IMR-90 (cell line): ENCODE measurements around the gene AGAP6. TPM values are rescaled to one million over a fixed set of nuclear protein-coding genes. Genes with fewer than 3 reads are reported as not detected.
"Not testable (repeated sequence)": the region's sequence is repeated elsewhere in the genome, so short reads cannot be mapped to it uniquely, and the experiment has no call there.

ENCODE experiments used
- ATAC-seq: fragments of 200-7000 bp; cut with Tn5 transposase; 2 replicates; pipeline ENCODE4 v1.9.1; 2020; ENCODE audit warnings: low read depth, mild to moderate bottlenecking, moderate library complexity
- BruUV-seq: library from RNA; stranded (reverse); fragments of 400-500 nt; replicated peaks from 2 replicates; lab custom pipeline; 2021; lab: Mats Ljungman, UMichigan
- CTCF ChIA-PET: fragments of 300-600 bp; formaldehyde crosslinking; extraction: SDS; loops from one replicate; lab custom pipeline; 2021; ENCODE audit warnings: antibody characterized with exemption; lab: Yijun Ruan, JAX
- POLR2A ChIA-PET: fragments of 300-600 bp; sonication (Branson Sonifier 250); formaldehyde crosslinking; loops from one replicate; lab custom pipeline; 2022; ENCODE audit warnings: antibody characterized with exemption; ENCODE audit not compliant: unreplicated experiment; lab: Charles Lee
- DNase-seq: peaks from one replicate; pipeline ENCODE4 v3.0.0; 2013
- H2AFZ ChIP-seq: replicated peaks from 2 replicates; pipeline ENCODE3; 2013; ENCODE audit warnings: low read length, mild to moderate bottlenecking; ENCODE audit not compliant: poor library complexity
- H2AK5ac ChIP-seq: 2 replicates; pipeline ENCODE4 v1.6.1; 2013; ENCODE audit warnings: low read depth, low read length, inconsistent platforms
- H2AK9ac ChIP-seq: replicated peaks from 2 replicates; pipeline ENCODE3; 2013; ENCODE audit warnings: mild to moderate bottlenecking, low read depth, low read length, moderate library complexity; ENCODE audit not compliant: poor library complexity
- H2BK120ac ChIP-seq: 2 replicates; pipeline ENCODE4 v1.6.1; 2013; ENCODE audit warnings: low read depth, low read length, inconsistent platforms
- H2BK15ac ChIP-seq: 3 replicates; pipeline ENCODE4 v1.6.1; 2013; ENCODE audit warnings: low read depth, low read length, inconsistent platforms
- H2BK20ac ChIP-seq: 2 replicates; pipeline ENCODE4 v1.6.1; 2013; ENCODE audit warnings: low read depth, mild to moderate bottlenecking, inconsistent platforms, low read length, moderate library complexity
- H2BK5ac ChIP-seq: 2 replicates; pipeline ENCODE4 v1.6.1; 2013; ENCODE audit warnings: mild to moderate bottlenecking, low read depth, low read length, inconsistent platforms; ENCODE audit not compliant: poor library complexity, severe bottlenecking
- H3K14ac ChIP-seq: replicated peaks from 2 replicates; pipeline ENCODE4 v1.6.1; 2013; ENCODE audit warnings: low read depth, low read length, inconsistent platforms
- H3K18ac ChIP-seq: 2 replicates; pipeline ENCODE4 v1.6.1; 2013; ENCODE audit warnings: low read depth, low read length, control low read depth
- H3K23ac ChIP-seq: 2 replicates; pipeline ENCODE4 v1.6.1; 2013; ENCODE audit warnings: low read depth, low read length, inconsistent platforms
- H3K27ac ChIP-seq: 2 replicates; pipeline ENCODE4 v1.5.1; 2013; ENCODE audit warnings: mild to moderate bottlenecking, control low read depth, low read length; ENCODE audit not compliant: insufficient read depth
- H3K27me3 ChIP-seq: 2 replicates; pipeline ENCODE4 v1.6.1; 2013; ENCODE audit warnings: low read length; ENCODE audit not compliant: control insufficient read depth, insufficient read depth
- H3K36me3 ChIP-seq: 2 replicates; pipeline ENCODE4 v1.6.1; 2013; ENCODE audit warnings: low read length, mixed read lengths; ENCODE audit not compliant: control insufficient read depth, insufficient read depth
- H3K4ac ChIP-seq: 2 replicates; pipeline ENCODE4 v1.6.1; 2013; ENCODE audit warnings: low read depth, low read length, inconsistent platforms
- H3K4me1 ChIP-seq: 2 replicates; pipeline ENCODE4 v1.6.1; 2013; ENCODE audit warnings: low read length, mixed read lengths; ENCODE audit not compliant: control insufficient read depth, insufficient read depth
- H3K4me2 ChIP-seq: 2 replicates; pipeline ENCODE4 v1.6.1; 2013; ENCODE audit warnings: low read depth, mild to moderate bottlenecking, control low read depth, low read length, moderate library complexity
- H3K4me3 ChIP-seq: 2 replicates; pipeline ENCODE4 v1.5.1; 2013; ENCODE audit warnings: low read depth, mild to moderate bottlenecking, control low read depth, low read length, moderate library complexity; ENCODE audit not compliant: insufficient read depth
- H3K56ac ChIP-seq: 2 replicates; pipeline ENCODE4 v1.6.1; 2013; ENCODE audit warnings: low read length, inconsistent platforms; ENCODE audit not compliant: insufficient read depth; ENCODE audit errors: extremely low read depth
- H3K79me1 ChIP-seq, 2 experiments: 2 replicates each; pipeline ENCODE4 v1.6.1; 2013; ENCODE audit warnings: low read length in 2 of 2, inconsistent platforms in 1 of 2, low read depth in 1 of 2
- H3K9ac ChIP-seq: 2 replicates; pipeline ENCODE4 v1.6.1; 2013; ENCODE audit warnings: low read depth, low read length, control low read depth
- H3K9me1 ChIP-seq: 2 replicates; pipeline ENCODE4 v1.6.1; 2013; ENCODE audit warnings: low read length, inconsistent platforms; ENCODE audit not compliant: insufficient read depth
- H3K9me3 ChIP-seq: 2 replicates; pipeline ENCODE4 v1.6.1; 2013; ENCODE audit warnings: low read length; ENCODE audit not compliant: control insufficient read depth, insufficient read depth
- H4K20me1 ChIP-seq: 2 replicates; pipeline ENCODE4 v1.6.1; 2013; ENCODE audit warnings: low read length, inconsistent platforms; ENCODE audit not compliant: insufficient read depth
- H4K5ac ChIP-seq: 2 replicates; pipeline ENCODE4 v1.6.1; 2013; ENCODE audit warnings: mild to moderate bottlenecking, low read depth, low read length, control low read depth
- H4K8ac ChIP-seq, 2 experiments: 2 replicates each; pipeline ENCODE4 v1.6.1; 2013; ENCODE audit warnings: low read depth in 2 of 2, low read length in 2 of 2, control low read depth in 1 of 2, inconsistent platforms in 1 of 2
- H4K91ac ChIP-seq: 2 replicates; pipeline ENCODE4 v1.6.1; 2013; ENCODE audit warnings: low read depth, low read length, inconsistent platforms; ENCODE audit not compliant: insufficient read depth
- WGBS, 2 experiments: methylation state at CpG; one replicate each; pipeline versions ENCODE4 v1.1.5 to v1.1.7; 2013; ENCODE audit warnings: missing lambda C conversion rate in 2 of 2; ENCODE audit not compliant: insufficient read length in 1 of 2; ENCODE audit errors: extremely low coverage in 2 of 2; 5-methylcytosine and 5-hydroxymethylcytosine counted together
- dilution Hi-C: fragments of 300-500 bp; cut with HindIII; formaldehyde crosslinking; loops from one replicate; pipeline ENCODE4 v1.14.3; 2018; ENCODE audit warnings: low sequenced_read_pairs; ENCODE audit not compliant: unreplicated experiment
- in situ Hi-C: fragments of 300-500 bp; cut with MboI; formaldehyde crosslinking; loops from 3 replicates; pipeline ENCODE4 v1.14.3; 2019; ENCODE audit warnings: low sequenced_read_pairs, inconsistent platforms, mixed read lengths
- intact Hi-C: fragments of 100-400 bp; cut with micrococcal nuclease; formaldehyde crosslinking; loops from 2 replicates; pipeline ENCODE4 v1.10.0; 2022
- polyA plus RNA-seq, 3 experiments: library from polyadenylated mRNA; depleted of rRNA; stranded (reverse); fragments of >200 nt; gene quantifications; 2 replicates each; pipeline ENCODE4 v1.2.3, GENCODE V29; 2012; ENCODE audit warnings: low replicate concordance in 1 of 3
- total RNA-seq: library from RNA; depleted of rRNA; stranded (reverse); fragments of >200 nt; gene quantifications from 2 replicates; pipeline ENCODE4 v1.2.3, GENCODE V29; 2012

AGAP6 gene
- total and polyA plus RNA-seq, 2 of the 4 experiments (the other 2 are of a cell fraction) = 2.3 to 13.6 TPM

DNA sequence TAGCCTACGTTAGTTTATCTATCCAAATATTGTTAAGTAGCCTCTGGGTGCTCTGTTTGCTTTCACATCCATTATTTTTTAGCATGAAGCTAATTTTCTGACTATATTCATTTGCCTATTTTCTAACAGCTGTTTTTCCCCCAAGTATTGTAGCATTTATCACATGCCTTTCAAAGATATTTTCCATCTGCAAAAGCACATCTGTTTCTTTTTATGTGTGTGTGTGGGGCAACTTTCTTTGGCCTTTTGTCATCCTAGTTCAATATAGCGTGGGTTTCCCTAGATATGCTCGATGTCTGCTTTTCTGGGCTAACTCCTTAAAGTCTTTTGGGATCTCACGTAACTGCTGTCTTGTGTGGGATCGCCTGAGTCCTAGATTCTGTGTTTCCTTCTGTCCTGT is 7.1 kb downstream of the AGAP6 start:
- H3K79me1 ChIP-seq, in situ Hi-C loops, ATAC-seq, H3K4ac ChIP-seq, H3K27me3 ChIP-seq, H3K4me2 ChIP-seq, H2BK15ac ChIP-seq, H4K8ac ChIP-seq, H4K20me1 ChIP-seq, H2BK20ac ChIP-seq, dilution Hi-C loops, DNase-seq, H2AK9ac ChIP-seq, H2BK120ac ChIP-seq, H4K5ac ChIP-seq, H3K14ac ChIP-seq, H3K9me3 ChIP-seq, H3K36me3 ChIP-seq, CTCF ChIA-PET, H4K91ac ChIP-seq, H3K23ac ChIP-seq, H2AFZ ChIP-seq, BruUV-seq, H2BK5ac ChIP-seq, H3K9me1 ChIP-seq, POLR2A ChIA-PET, H3K4me1 ChIP-seq, H3K9ac ChIP-seq, intact Hi-C loops, H3K18ac ChIP-seq, H2AK5ac ChIP-seq, H3K4me3 ChIP-seq, H3K56ac ChIP-seq, H3K27ac ChIP-seq: not testable (repeated sequence)
- WGBS, 2 experiments = no CpG with 5 or more reads among the region's 5 CpGs

DNA sequence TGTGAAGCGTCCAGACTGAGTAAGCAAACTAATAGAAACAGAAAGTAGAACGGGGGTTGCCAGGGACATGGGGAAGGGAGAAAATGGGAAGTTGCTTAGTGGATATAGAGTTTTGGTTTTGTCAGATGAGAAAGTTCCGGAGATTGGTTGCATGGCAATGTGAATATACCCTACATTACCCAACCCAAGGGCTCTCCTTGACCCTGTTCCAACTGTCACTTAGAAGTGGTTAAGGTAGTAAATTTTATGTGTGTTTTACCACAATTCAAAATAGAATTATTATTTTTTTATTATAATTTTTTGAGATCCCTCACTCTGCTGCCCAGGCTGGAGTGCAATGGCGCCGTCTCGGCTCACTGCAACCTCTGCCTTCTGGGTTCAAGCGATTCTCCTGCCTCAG is 25.8 kb downstream of the AGAP6 start:
- CTCF ChIA-PET, BruUV-seq, H3K27ac ChIP-seq, H4K8ac ChIP-seq, H2BK120ac ChIP-seq, H3K4me3 ChIP-seq, in situ Hi-C loops, H3K9me3 ChIP-seq, H4K5ac ChIP-seq, H3K9me1 ChIP-seq, intact Hi-C loops, H2BK20ac ChIP-seq, H2AK5ac ChIP-seq, dilution Hi-C loops, H2AFZ ChIP-seq, H4K91ac ChIP-seq, H3K56ac ChIP-seq, H3K4ac ChIP-seq, ATAC-seq, H3K36me3 ChIP-seq, DNase-seq, H2AK9ac ChIP-seq, H2BK5ac ChIP-seq, H3K14ac ChIP-seq, H3K23ac ChIP-seq, H3K9ac ChIP-seq, H4K20me1 ChIP-seq, H3K4me1 ChIP-seq, H2BK15ac ChIP-seq, H3K27me3 ChIP-seq, H3K18ac ChIP-seq, H3K4me2 ChIP-seq, POLR2A ChIA-PET, H3K79me1 ChIP-seq: not testable (repeated sequence)
- no CpG with 5 or more reads among the region's 7 CpGs for WGBS, 2 experiments
